Measurements from ENCODE around the gene TMCO2.

The TMCO2 gene

DNA sequence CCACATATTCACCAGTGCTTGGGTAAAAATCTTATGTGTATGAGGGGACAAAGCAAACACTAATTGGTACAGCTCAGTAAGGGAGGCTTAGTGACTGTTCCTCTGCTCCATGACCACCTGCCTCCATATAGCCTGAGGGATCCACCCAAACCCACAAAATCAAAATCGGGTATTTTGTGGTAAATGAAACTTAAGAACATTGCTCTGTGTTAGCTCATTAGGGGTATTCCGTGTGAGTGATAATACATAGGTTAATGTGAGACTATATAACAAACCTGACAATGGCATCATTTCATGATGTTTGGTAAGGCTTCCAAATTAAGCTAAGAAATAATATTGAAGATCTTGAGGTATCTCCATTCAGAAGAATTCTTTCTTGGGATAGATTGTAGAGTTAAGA lies 43.6 kb downstream of the TMCO2 start:
- TF ChIP-seq, protein P1, sequence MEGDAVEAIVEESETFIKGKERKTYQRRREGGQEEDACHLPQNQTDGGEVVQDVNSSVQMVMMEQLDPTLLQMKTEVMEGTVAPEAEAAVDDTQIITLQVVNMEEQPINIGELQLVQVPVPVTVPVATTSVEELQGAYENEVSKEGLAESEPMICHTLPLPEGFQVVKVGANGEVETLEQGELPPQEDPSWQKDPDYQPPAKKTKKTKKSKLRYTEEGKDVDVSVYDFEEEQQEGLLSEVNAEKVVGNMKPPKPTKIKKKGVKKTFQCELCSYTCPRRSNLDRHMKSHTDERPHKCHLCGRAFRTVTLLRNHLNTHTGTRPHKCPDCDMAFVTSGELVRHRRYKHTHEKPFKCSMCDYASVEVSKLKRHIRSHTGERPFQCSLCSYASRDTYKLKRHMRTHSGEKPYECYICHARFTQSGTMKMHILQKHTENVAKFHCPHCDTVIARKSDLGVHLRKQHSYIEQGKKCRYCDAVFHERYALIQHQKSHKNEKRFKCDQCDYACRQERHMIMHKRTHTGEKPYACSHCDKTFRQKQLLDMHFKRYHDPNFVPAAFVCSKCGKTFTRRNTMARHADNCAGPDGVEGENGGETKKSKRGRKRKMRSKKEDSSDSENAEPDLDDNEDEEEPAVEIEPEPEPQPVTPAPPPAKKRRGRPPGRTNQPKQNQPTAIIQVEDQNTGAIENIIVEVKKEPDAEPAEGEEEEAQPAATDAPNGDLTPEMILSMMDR (conservative IDR thresholded peaks at IDR 0.05; ENCODE audit: low read depth, low read length), result no peak
- Histone ChIP-seq H3K4me2 (no peak overlapping the region), H4K20me1 (ENCODE audit: insufficient read depth) (no peaks in the 10 kb centered on the region), H3K9ac (no peak overlapping the region), H3K36me3 (ENCODE audit: insufficient read depth) (peaks cover 4% of the 10 kb centered on the region; the same call in 1 of the 2 replicates), H3K27me3 (ENCODE audit: insufficient read depth, low read depth) (no peaks in the 10 kb centered on the region), H3K4me1 (ENCODE audit: low read depth, poor library complexity, severe bottlenecking) (no peaks in the 10 kb centered on the region), H3K27ac (no peak overlapping the region), H3K4me3 (IDR thresholded peaks at IDR 0.05; ENCODE audit: insufficient read depth, low read depth, low read length) (no peak overlapping the region), H2AFZ (ENCODE audit: low read depth) (no peak overlapping the region), H3K79me2 (ENCODE audit: insufficient read depth, low read depth) (no peaks in the 10 kb centered on the region)

DNA sequence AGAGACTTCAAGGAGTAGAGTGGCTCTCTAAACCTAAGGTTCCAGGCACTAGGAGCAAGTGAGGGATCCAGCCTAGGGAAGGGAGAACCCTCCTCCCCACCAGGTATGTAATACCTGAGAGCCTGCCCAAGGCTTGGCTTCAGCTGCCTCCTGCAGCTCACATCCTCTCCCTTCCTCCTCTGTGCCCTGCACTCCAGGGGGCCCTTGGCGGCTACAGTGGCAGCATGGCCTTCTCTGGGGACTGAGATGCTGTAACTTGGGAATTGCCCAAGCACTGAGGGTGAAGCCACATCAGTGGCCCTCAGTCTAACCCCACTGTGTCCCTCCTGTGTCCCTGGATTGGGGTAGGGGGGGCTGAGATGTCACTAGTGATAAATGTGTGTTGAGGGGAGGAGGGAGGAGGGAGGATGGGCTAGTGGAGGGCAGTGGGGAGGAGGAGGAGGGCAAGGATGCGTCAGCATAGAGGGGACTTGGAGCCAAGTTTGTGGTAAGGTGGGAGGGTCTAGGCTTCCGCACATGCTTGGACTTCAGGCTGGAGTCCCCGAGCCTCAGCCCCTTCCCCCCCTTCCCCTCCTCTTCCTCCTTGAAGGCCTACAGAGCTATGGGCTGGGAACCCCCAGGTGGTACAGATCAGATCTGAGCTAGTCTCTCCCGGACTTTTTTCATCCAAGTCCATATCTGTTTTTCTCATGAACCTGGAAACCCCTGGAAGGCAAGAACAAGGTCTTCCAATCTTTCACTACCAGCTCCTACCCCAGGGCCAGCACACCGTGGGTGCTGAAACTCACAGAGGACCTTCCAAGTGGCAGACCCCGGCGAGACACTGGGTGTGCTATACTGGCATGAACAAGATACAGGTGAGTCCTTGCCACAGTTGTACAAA lies 51.9 kb downstream of the TMCO2 start:
- Histone ChIP-seq H3K79me2 (ENCODE audit: insufficient read depth, low read depth) (no peaks in the 10 kb centered on the region), H2AFZ (ENCODE audit: low read depth) (no peak overlapping the region), H4K20me1 (ENCODE audit: insufficient read depth) (no peaks in the 10 kb centered on the region), H3K4me2 (no peak overlapping the region), H3K4me3 (IDR thresholded peaks at IDR 0.05; ENCODE audit: insufficient read depth, low read depth, low read length) (no peak overlapping the region), H3K27me3 (ENCODE audit: insufficient read depth, low read depth) (no peaks in the 10 kb centered on the region), H3K27ac (no peak overlapping the region), H3K9ac (no peak overlapping the region), H3K4me1 (ENCODE audit: low read depth, poor library complexity, severe bottlenecking) (no peaks in the 10 kb centered on the region), H3K36me3 (ENCODE audit: insufficient read depth) (no peaks in the 10 kb centered on the region)
- TF ChIP-seq, protein P1 (conservative IDR thresholded peaks at IDR 0.05; ENCODE audit: low read depth, low read length), result no peak

DNA sequence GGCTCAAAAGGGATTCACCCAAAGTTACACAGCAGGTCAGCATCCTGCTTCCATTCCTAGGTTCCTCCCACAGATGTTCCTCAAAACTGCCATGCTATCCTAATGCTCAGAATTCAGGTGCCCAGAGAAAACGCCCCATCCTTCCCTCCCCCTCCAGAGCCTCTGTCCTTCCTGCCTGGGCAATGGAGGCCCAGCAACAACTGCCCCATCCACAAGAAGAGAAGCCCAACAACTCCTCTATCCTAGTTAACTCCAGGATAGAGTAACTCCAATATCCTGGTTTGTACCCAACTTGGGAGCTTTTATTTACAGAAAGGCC lies 52.5 kb downstream of the TMCO2 start:
- no peak overlapping the region for H3K4me2 ChIP-seq

DNA sequence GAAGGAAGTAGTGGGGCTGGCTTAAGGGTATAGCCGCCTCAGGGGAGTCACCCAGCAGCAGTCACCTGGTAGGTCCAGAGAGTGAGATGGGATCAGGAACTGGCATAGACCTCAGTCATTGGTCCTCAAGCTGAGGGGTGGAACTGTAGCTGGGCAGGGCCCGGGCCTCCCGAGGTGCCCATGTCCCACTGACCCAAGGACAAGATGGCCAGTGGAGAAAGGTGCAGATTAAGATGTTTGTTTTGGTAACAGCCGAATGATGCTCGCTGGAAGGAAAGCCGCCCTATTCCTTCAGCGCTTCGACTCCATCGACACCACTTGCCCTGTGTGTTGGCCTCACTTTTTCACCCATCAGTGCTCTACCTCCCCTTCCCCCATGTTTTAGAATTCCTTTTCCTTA lies 52.9 kb downstream of the TMCO2 start:
- no peaks in the 10 kb centered on the region for H3K27me3 ChIP-seq (ENCODE audit: insufficient read depth, low read depth)
- H3K36me3 ChIP-seq (ENCODE audit: insufficient read depth), result no peaks in the 10 kb centered on the region
- TF ChIP-seq, protein P1 (conservative IDR thresholded peaks at IDR 0.05; ENCODE audit: low read depth, low read length), result no peak
- no peaks in the 10 kb centered on the region for H3K79me2 ChIP-seq (ENCODE audit: insufficient read depth, low read depth)
- H3K4me1 ChIP-seq (ENCODE audit: low read depth, poor library complexity, severe bottlenecking), result no peaks in the 10 kb centered on the region
- no peaks in the 10 kb centered on the region for H4K20me1 ChIP-seq (ENCODE audit: insufficient read depth)
- H3K4me3 ChIP-seq (IDR thresholded peaks at IDR 0.05; ENCODE audit: insufficient read depth, low read depth, low read length), result no peak overlapping the region
- H3K4me2 ChIP-seq, result no peak overlapping the region
- H3K9ac ChIP-seq, result no peak overlapping the region
- H3K27ac ChIP-seq, result no peak overlapping the region
- no peak overlapping the region for H2AFZ ChIP-seq (ENCODE audit: low read depth)

More for the DNA sequence above, 52.5 kb downstream of the TMCO2 start:
- Histone ChIP-seq H3K79me2 (ENCODE audit: insufficient read depth, low read depth) (no peaks in the 10 kb centered on the region), H3K4me3 (IDR thresholded peaks at IDR 0.05; ENCODE audit: insufficient read depth, low read depth, low read length) (no peak overlapping the region), H3K27ac (no peak overlapping the region), H3K9ac (no peak overlapping the region), H2AFZ (ENCODE audit: low read depth) (no peak overlapping the region), H3K36me3 (ENCODE audit: insufficient read depth) (no peaks in the 10 kb centered on the region), H3K4me1 (ENCODE audit: low read depth, poor library complexity, severe bottlenecking) (no peaks in the 10 kb centered on the region), H3K27me3 (ENCODE audit: insufficient read depth, low read depth) (no peaks in the 10 kb centered on the region), H4K20me1 (ENCODE audit: insufficient read depth) (no peaks in the 10 kb centered on the region)
- TF ChIP-seq, protein P1 (conservative IDR thresholded peaks at IDR 0.05; ENCODE audit: low read depth, low read length), result no peak

Data from KMS-11 (cell line).